GM20431 (cell line): Measurements from ENCODE around the gene RBM24.

Source experiments
- in situ Hi-C: fragments of 300-500 bp; cut with MseI, MboI; formaldehyde crosslinking; loops from one replicate; pipeline ENCODE4 v1.15.0; 2020; ENCODE audit warnings: low sequenced_read_pairs; ENCODE audit not compliant: unreplicated experiment

Gene RBM24

DNA sequence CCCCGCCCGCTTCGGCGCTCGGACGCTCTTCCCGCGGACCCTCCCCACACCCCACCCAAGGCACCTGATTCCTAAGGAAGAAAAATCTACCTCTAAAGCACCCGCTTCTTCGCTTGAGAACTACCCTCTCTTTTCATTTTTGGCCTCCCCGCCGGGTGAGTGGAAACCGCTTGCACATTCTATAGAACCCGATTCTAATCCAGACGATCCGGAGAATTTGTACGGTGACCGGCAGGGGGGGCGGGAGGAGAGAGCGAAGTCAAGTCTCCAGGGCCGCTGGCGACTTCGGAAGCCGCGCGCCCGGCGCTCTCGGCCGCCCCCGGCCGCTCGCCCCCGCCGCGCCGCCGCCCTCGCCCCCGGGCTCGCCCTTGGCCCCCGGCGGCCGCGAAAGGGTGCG is at the start of gene RBM24:
Gene RBM24, plus strand, starts transcription at position 262 of the 397 bp plus-strand sequence. CDS start 221 bp downstream, outside the sequence.
- in situ Hi-C loops, result no loop called here

DNA sequence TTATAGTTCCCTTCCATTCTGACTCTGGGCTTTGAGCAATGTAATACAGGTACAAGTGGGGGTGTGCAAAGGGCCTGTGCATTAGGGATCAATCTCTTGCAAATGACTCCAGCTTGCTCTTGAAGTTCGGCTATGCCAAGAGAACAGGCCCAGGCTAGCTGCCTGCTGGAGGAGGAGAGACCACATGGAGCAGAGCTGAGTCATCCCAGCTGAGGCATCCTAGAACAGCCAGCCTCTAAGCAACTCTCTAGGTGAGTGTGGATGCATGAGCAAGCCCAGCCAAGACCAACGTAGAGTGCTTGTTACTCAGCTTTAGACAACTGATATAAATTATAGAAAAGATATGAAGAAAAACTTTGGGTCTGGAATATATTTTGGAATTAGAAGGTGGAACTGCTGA is 47.6 kb upstream of the RBM24 start:
- in situ Hi-C loops, result no loop called here

DNA sequence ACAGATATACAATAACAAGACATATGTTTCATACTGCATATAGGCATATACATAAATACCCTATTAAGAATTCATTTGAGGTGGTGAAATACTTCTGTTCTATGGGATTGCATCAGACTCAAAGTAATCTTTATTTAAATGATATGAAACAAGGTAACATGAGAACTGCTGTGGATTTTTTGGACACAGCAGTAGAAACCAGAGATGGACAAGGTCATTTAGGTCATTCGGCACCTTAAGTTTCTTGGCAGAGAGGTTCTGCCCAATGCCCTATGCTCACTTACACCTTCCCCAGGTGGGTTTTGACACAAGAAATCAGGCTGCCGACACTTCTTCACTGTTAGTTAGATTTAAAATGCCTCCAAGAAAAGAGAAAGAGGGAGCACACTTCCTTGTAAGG is 43.9 kb upstream of the RBM24 start:
- in situ Hi-C loops, result no loop called here

DNA sequence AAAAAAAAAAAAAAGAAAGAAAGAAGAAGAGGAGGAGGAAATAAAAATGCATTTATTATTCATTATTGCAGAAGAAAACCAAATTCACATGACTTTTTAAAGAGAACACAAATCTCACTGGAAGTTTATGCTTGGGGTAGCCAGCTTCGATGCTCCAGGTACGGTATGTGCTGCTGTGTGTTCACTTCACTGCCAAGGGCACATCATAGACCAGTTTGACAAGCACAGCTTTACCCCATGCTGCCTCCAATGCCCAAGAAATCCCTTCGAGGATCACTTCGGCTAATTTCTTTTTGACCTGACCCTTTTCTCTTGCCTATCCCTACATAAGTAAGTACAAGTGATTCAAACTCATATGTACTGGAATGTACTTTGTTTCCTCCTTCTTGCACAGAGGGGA is 41.9 kb upstream of the RBM24 start:
- in situ Hi-C loops, result no loop called here

DNA sequence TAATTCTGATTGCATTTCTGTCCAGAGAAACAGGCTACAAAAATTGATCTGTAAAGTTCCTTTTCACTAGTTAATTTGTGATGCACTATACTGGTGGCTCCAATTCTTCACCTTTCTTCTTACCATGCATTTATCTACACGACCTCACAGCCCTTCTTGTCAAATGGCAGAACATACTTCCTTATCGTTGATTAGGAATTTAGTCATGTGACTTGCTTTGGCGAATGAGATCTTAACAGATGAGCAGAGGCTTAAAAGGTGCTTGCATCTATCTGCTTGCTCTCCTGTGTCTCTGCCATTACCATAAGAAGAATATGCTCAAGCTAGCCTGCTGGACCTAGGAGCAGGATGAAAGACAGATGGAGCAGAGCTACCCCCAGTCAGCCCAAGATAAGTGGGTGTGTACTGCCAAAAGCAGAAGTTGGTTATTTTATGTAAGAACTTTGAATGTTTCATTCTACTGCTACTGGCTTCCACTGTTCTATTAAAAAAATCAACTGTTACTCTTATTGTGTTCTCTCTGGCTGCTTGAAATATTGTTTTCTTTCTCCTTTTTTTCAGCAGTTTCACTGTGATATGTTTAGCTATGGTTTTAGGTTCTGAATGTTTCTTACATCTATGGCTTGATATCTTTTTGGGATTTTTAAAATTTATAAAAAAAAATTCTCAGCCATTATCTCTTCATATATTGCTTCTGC is 40.2 kb upstream of the RBM24 start:
- in situ Hi-C loops, result no loop called here

DNA sequence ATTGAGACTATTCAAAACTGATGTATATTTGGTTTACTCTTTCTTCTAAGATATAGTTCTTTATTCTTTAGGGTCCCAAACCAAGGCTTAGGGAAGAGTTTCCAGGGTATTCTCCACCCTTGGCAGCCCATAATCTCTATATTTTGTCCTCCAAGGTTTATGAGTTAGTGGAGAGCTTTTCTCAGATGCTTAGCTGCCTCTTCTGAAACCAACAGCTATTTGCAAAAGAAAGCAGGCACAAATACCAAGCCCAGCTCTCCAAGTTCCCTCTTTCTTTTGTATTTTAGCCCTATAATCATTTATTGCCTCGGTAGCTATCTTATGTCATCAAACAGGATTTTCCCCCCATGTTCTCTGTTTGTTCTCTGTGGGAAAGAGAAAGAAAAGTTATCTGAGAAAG is 39.1 kb upstream of the RBM24 start:
- in situ Hi-C loops, result no loop called here

DNA sequence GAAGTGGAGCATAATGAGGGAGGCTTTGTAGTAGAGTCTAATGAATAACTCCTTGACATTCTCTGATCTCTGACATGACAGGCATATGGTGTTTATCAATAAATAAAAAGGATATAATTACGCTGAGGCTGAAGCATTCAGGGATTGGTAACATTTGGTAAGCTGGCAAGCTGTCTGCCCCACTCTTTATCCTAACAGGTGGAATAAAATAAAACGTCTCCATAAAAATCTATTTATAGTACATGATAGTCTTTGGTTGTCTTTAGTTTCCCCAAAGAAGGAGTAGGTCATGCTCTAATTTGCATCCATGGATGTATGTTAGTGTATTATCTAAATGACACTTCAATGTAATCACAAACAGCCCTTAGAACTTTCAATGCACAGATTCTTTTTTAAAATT is 30.9 kb upstream of the RBM24 start:
- in situ Hi-C loops, result no loop called here

DNA sequence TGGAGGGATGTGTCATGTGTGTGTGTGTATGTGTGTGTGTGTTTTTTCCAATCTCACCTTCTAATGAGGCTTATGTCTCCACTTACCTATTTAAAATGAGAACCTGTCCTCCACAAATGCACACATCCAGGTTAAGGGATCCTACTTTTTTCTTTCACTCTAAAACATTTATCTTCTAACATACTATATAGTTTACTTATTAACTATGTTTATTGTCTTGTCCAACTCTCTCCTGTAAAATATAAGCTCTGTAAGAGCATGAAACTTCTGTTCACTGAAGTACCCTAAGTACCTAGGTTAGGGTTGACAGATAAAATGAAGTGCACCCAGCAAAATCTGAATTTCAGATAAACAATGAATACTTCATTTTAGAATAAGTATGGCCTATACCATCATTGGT is 29.2 kb upstream of the RBM24 start:
- in situ Hi-C loops, result no loop called here

DNA sequence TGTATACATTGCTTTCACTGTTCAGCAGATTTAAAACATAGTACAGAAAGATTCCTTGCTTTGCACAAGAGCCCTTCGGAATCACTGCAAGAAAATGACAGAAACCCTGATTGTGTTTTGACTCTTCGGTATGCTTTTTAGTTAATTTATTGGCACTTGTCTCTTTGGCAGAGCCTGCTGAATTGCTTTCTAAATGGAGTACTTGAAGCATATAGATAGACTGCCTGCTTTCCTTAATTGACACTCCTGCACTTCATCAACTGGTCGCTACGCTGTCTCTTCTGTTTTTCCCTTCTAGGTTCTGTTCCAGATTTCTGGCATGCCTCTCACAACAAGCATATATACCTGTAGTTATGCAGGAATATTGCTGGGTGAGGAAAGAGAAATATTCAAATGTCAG is 22.4 kb upstream of the RBM24 start:
- in situ Hi-C loops, result no loop called here

DNA sequence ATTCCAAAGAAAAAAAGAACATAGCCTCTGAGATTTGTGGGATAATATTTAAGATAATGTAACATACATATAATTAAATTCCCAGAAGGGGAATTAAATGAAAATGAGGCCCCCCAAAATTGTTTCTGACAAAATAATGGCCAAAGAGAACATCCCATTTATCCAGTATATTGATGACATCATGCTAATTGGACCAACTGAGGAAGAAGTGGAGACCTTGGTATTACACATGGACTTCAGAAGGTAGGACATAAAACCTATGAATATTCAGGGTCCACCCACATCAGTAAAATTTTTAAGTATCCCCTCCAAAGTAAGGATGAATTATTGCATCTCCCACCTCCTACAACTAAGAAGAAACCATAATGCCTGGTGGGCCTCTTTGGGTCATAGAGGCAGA is 15.6 kb upstream of the RBM24 start:
- in situ Hi-C loops, result no loop called here

DNA sequence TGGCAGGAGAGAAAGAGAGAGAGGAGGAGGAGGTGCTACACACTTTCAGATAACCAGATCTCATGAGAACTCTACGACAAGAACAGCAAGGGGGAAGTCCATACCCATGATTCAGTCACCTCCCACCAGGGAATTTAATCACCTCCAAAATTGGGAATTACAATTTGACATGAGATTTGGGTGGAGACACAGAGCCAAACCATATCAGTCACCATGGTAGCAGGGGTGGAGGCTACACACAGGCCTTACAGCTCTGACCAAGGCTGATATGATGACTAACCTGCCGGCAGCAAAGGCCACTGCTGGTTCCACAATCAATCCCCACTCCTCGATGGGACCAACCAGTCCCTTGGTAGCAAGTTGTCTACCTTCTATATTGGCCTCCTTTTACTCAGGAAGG is 13.6 kb upstream of the RBM24 start:
- in situ Hi-C loops, result no loop called here

DNA sequence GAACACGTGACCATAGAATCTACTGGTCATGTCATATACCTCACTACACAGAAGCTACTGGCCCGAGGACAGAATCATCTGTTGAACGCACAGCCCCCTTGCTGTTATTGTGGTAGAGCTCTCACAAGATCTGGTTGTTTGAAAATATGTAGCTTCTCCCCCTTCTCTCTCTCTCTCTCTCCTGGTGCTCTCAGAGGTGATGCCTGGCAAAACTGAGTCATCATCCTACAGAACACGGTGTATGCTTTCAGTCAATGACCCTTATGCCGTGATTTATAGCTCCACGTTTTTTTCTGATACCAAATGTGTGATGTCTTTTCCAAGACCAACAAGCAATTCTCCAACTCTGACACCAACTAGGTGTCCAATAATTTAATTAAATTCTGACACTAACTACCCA is 13.0 kb upstream of the RBM24 start:
- in situ Hi-C loops, result no loop called here

DNA sequence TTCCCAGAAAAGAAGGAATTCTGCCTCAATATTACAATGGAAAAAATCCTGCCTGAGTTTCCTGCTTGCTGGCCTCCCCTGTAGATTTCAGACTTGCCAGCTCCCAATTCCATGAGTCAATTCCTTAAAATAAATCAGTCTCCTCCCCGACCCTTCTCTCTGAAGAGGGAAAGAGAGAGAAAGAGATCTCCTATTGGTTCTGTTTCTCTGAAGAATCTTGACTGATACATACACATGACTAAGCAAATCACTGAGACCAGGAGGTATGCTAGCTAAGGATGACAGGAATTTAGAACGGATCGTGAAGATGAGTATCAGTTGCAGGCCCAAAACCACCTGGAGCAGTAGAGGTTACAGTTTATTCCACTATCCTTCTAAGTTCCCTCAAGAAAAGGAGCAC is 11.3 kb upstream of the RBM24 start:
- in situ Hi-C loops, result no loop called here

DNA sequence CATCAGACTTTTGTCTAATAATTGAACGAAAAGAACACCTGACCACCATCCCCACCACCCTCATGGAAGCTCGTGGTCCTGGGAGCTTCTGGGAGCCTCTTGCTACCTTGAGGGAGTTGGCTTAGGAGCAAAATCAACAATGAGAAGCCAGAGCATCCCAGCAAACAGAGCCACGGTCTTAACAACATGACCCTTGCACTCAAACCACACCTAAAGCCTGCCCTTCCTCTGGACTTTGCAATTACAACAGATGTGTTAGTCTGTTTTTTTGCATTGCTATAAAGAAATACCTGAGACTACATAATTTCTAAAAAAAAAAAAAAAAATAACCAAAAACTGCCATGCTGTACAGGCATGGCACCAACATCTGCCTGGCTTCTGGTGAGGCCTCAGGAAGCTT is 9.5 kb upstream of the RBM24 start:
- in situ Hi-C loops, result no loop called here

DNA sequence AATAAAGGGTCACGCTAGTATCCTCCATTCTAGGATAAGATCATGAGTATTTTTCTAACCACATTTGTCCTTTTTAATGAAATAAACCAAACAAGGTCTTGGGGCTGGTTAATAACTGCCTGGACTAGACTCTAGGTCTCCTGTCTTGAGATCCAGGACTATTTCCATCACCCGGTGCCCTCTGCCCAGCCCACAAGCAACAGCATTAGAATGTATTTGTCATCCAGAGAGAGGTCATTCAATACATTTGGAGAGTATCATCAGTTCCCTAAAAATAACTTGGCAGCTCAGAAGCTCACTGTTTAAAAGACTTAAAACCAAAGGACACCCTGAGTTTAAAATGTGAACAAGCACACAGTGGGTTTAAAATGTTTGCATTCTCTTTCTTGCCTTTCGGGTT is 4.4 kb upstream of the RBM24 start:
- in situ Hi-C loops, result no loop called here

DNA sequence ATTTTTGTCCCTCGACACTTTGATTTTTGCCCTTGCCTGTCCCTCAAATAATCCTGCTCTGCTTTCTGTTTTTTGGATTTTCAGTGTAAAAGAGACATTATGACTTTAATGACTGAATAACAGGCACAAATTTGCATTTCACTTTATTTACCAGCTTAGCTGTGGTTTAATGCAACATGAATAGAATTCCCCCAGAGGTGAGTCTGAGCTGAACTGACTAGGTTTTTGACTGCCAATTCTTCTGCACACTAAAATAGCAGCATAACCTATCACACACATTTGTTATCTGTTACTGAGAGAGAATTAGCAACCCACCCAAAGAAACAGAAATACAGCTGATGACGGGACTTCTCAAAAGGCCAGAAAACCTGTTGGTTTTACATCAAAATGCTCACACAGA is 3.9 kb upstream of the RBM24 start:
- in situ Hi-C loops, result no loop called here

DNA sequence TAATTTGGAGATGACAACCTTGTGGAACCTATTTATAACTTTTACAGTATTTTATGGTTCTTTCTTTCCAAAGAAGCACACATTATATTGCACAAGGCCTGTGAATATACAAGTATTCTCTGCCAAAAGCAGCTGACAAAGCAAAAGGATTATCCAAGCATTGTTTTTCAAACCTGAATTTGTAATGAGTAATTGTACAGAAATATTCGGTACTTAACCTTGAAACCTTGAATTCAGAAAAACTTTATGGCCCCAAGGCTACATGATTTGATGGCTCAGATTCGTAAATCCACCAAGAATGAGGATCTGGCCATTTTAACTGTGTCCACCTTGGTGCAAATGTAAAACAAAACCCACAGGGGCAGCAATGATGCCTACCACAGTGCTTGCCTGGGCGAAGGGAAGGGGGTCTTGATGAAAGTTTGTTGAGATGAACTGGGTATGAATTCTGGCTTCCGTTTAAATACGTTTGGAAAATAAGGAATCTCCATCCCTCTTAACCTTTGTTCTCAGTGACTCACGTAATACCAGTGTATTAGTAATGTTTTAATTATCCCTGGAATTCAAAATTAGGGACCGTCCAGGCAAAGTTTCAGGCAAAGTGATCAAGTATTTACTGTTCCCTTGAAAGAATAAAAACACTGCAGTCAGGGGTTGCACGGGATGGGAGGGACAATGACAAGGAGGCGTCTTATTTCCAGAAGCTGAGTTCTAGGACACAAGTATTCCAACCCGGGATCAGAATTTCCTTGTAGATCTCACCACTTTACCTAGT is 2.7 kb upstream of the RBM24 start:
- in situ Hi-C loops, result no loop called here

DNA sequence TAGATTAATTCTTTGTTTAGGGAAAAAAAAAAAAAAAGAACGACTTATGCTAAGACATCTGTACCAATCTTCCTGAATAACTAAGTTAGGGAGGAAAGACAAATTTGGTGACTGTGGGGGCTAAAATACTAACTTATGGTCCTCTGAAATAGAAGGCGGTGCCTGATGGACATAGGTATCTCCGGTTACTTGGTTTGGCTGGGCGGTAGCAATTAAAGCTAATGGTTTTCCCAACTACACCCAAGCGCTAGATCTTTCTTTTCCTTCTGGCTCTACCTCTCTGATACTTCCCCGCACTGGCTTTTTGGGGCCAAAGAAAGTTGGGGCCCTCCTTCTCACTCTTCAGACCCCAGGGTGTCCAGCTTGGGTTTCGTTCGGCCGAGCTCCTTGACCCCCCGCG is 1.0 kb upstream of the RBM24 start:
- in situ Hi-C loops, result no loop called here

DNA sequence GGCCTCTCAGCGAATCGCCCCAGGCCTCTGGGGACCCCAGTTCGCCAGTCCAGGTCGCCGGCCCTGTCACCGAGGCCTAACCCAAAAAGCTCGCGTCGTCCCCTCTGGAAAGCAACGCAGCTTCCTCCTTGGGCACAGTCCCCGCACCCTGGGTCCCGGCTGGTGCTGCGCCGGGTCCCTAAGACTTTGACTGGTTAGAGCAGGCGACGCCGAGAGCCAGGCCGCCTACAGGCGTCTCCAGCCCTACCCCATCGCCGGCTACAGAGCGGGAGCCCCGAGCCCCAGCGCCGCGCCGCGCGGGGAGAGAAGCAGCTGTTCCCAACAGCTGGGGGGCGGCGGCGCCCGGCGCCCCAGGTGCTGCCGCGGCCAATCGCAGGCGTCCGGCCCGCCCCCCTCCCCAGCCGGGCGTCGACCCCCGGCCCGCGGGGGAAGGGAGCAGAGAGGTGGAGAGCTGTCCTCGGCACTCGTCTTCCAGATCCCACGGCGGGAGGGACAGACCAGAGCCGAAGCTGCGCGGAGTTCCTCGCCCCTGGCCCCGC is 540 bp upstream of the RBM24 start:
- in situ Hi-C loops, result no loop called here

DNA sequence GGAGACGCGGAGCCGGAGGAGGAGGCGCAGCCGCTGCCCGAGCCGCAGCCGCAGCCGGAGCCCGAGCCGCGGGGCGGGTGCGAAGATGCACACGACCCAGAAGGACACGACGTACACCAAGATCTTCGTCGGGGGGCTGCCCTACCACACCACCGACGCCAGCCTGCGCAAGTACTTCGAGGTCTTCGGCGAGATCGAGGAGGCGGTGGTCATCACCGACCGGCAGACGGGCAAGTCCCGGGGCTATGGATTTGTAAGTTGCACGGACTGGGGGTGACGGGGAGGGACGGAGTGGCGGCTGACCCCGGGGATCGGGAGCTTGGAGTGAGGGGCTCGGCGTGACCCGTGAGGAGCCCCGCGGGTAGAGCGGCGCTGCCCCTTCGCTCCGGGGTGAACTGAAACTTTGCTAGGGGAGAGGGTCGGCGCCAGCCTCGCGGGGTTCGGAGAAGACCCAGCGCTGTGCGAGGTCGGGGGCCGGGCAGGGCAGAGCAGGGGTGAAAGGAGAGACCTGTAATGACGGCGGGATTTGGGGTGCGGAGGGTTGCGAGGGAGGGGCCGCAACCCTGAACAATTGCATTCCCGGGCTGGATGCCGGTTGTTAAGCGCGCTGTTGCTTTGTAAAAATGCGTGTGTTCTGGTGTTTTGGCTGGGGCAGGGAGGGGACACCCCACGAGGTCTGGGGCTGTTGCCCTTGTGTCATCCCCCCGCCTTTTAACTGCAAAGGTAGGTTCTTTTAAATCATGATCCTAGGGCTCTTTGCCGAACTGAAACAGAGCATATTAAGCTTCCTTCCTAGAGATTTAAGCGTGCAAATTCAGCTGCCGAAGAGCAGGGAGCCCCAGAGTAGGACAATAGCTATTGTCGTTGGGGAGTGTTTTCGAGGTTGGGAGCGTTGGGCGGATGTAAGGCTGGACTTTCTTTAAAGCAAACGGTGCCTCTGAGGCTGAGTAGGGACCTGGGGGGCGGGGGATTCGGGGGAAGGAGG is 628 bp downstream of the RBM24 start:
- in situ Hi-C loops, result no loop called here
